HepG2 (cell line): ENCODE data around the gene PPP1R15B. TPM values are rescaled to one million over a fixed set of nuclear protein-coding genes. Genes with fewer than 3 reads are reported as not detected.

Experiments
- DNMT3B ChIP-seq: conservative IDR thresholded peaks from 2 replicates; pipeline ENCODE4 v1.6.1; 2016; ENCODE audit warnings: missing biosample characterization, control low read depth
- ETV6 ChIP-seq: sonication (generic); formaldehyde crosslinking; conservative IDR thresholded peaks from 2 replicates; pipeline ENCODE4 v1.4.0; 2020; ENCODE audit warnings: missing genetic modification reagents
- GABPB1 ChIP-seq: IDR thresholded peaks from 2 replicates; pipeline ENCODE4 v1.6.1; 2016; ENCODE audit warnings: mild to moderate bottlenecking, missing genetic modification reagents, moderate library complexity, missing compliant biosample characterization
- HIVEP1 ChIP-seq: sonication (generic); formaldehyde crosslinking; IDR thresholded peaks from 2 replicates; pipeline ENCODE4 v1.4.0; 2020; ENCODE audit warnings: mild to moderate bottlenecking, missing genetic modification reagents
- HNF4G ChIP-seq, 2 experiments: sonication (generic) in 1 of 2; formaldehyde crosslinking in 1 of 2; IDR thresholded peaks; 2 replicates each; pipeline versions ENCODE4 v1.4.0 to v1.6.1; 2011 to 2020; ENCODE audit warnings: borderline replicate concordance in 2 of 2, low read depth in 2 of 2, mild to moderate bottlenecking in 2 of 2, low read length in 1 of 2, missing genetic modification reagents in 1 of 2, moderate library complexity in 1 of 2
- KDM1A ChIP-seq: IDR thresholded peaks from 2 replicates; pipeline ENCODE4 v1.6.1; 2016; ENCODE audit warnings: missing compliant biosample characterization
- MAF1 ChIP-seq: sonication (generic); formaldehyde crosslinking; IDR thresholded peaks from 2 replicates; pipeline ENCODE4 v1.5.0; 2020; ENCODE audit warnings: missing genetic modification reagents, borderline replicate concordance
- MED8 ChIP-seq: sonication (generic); formaldehyde crosslinking; IDR thresholded peaks from 2 replicates; pipeline ENCODE4 v1.8.1; 2023; ENCODE audit warnings: mild to moderate bottlenecking, missing genetic modification reagents; ENCODE audit not compliant: insufficient replicate concordance
- MNT ChIP-seq: fragments of 450-650 bp; IDR thresholded peaks from 2 replicates; pipeline ENCODE4 v1.6.1; 2016
- NFIC ChIP-seq: IDR thresholded peaks from 2 replicates; pipeline ENCODE4 v1.6.1; 2012; ENCODE audit warnings: mild to moderate bottlenecking, low read length, inconsistent platforms
- NR0B2 ChIP-seq: sonication (generic); formaldehyde crosslinking; IDR thresholded peaks from 2 replicates; pipeline ENCODE4 v1.4.0; 2020; ENCODE audit warnings: mild to moderate bottlenecking, missing genetic modification reagents
- PRMT3 ChIP-seq: sonication (generic); formaldehyde crosslinking; IDR thresholded peaks from 2 replicates; pipeline ENCODE4 v1.8.1; 2022; ENCODE audit warnings: low read depth, mild to moderate bottlenecking, moderate library complexity, missing genetic modification reagents, borderline replicate concordance
- RFXANK ChIP-seq: IDR thresholded peaks from 2 replicates; pipeline ENCODE4 v1.6.1; 2016
- WIZ ChIP-seq: sonication (generic); formaldehyde crosslinking; IDR thresholded peaks from 2 replicates; pipeline ENCODE4 v1.5.1; 2020; ENCODE audit warnings: mild to moderate bottlenecking, missing genetic modification reagents
- ZFY ChIP-seq: sonication (generic); formaldehyde crosslinking; IDR thresholded peaks from 2 replicates; pipeline ENCODE4 v1.4.0; 2020; ENCODE audit warnings: missing genetic modification reagents
- ZNF264 ChIP-seq: sonication (generic); formaldehyde crosslinking; IDR thresholded peaks from 2 replicates; pipeline ENCODE4 v1.4.0; 2020; ENCODE audit warnings: missing genetic modification reagents
- ZNF350 ChIP-seq: sonication (generic); formaldehyde crosslinking; IDR thresholded peaks from 2 replicates; pipeline ENCODE4 v1.4.0; 2020; ENCODE audit warnings: mild to moderate bottlenecking, low read depth, missing genetic modification reagents, borderline replicate concordance
- ZNF563 ChIP-seq: sonication (generic); formaldehyde crosslinking; IDR thresholded peaks from 2 replicates; pipeline ENCODE4 v1.8.0; 2022; ENCODE audit warnings: mild to moderate bottlenecking, moderate library complexity, missing genetic modification reagents
- ZNF687 ChIP-seq: sonication (generic); formaldehyde crosslinking; IDR thresholded peaks from 2 replicates; pipeline ENCODE4 v1.5.1; 2020; ENCODE audit warnings: mild to moderate bottlenecking, missing genetic modification reagents, moderate library complexity
- ZNF703 ChIP-seq: sonication (generic); formaldehyde crosslinking; IDR thresholded peaks from 2 replicates; pipeline ENCODE4 v1.5.1; 2020; ENCODE audit warnings: missing genetic modification reagents, mild to moderate bottlenecking, moderate library complexity, borderline replicate concordance
- ZNF776 ChIP-seq: sonication (generic); formaldehyde crosslinking; IDR thresholded peaks from 2 replicates; pipeline ENCODE4 v1.4.0; 2020; ENCODE audit warnings: mild to moderate bottlenecking, missing genetic modification reagents
- polyA plus RNA-seq, 8 experiments: library from polyadenylated mRNA; depleted of rRNA in 3 of 8; stranded (reverse) in 7 of 8; unstranded in 1 of 8; fragments of >200 nt; fragmentation: Illumina TruSeq in 4 of 8; extraction: Trizol in 4 of 8; gene quantifications; 2 replicates each; pipeline versions ENCODE4 v1.2.1 to v1.2.3, GENCODE V29; 2011 to 2016; ENCODE audit warnings: low read depth in 4 of 8, missing spikeins in 1 of 8, mixed read lengths in 1 of 8; ENCODE audit not compliant: insufficient read depth in 1 of 8
- total RNA-seq, 5 experiments: library from RNA; depleted of rRNA; stranded (reverse); fragments of >200 nt; fragmentation: Illumina TruSeq; extraction: Trizol; gene quantifications; 2 replicates each; pipeline ENCODE4 v1.2.3, GENCODE V29; 2016; ENCODE audit warnings: low read depth in 1 of 5

PPP1R15B gene
- total and polyA plus RNA-seq, 2 of the 13 experiments (the other 11 are each of a cell fraction or from before 2014, with no cell fraction given): 13.4 to 23.8 TPM

GRCh38 chr1:204411451-204412204, at the start of gene PPP1R15B (continued):
- TF ChIP-seq ETV6 (CRISPR knock-in tag) (no peak; the same call in 1 of the 2 replicates), ZNF687 (CRISPR knock-in tag) (peak; percentile 81), ZNF776 (CRISPR knock-in tag) (no peak), ZNF264 (peak; percentile 41; the same call in 1 of the 2 replicates), MNT (no peak), NFIC (no peak), RFXANK (CRISPR knock-in tag) (no peak), MED8 (CRISPR knock-in tag) (no peak), ZNF703 (CRISPR knock-in tag) (no peak), HIVEP1 (CRISPR knock-in tag) (no peak), ZNF350 (CRISPR knock-in tag) (peak; percentile 80), WIZ (no peak), MAF1 (CRISPR knock-in tag) (no peak), GABPB1 (CRISPR knock-in tag) (peak; percentile 95), DNMT3B (CRISPR knock-in tag) (0 out of 2 replicates have a peak, but pooled peaks have one; percentile 24), KDM1A (no peak), ZNF563 (CRISPR knock-in tag) (peak; percentile 53), NR0B2 (CRISPR knock-in tag) (no peak), ZFY (CRISPR knock-in tag) (peak; percentile 89), HNF4G (IDR thresholded peaks at IDR 0.05; ENCODE audit: borderline replicate concordance, low read depth, low read length) (no peak), HNF4G (CRISPR knock-in tag; IDR thresholded peaks at IDR 0.05; ENCODE audit: borderline replicate concordance, low read depth) (peak; percentile 22; the same call in 1 of the 2 replicates), PRMT3 (CRISPR knock-in tag) (no peak)
